Measurements from ENCODE around the gene ELL2. TPM values are rescaled to one million over a fixed set of nuclear protein-coding genes. Genes with fewer than 3 reads are reported as not detected.

Gene ELL2
- total and polyA plus RNA-seq, 2 donors (not counting 1 experiment from before 2014, with no cell fraction given): 68.5 to 121 TPM

DNA sequence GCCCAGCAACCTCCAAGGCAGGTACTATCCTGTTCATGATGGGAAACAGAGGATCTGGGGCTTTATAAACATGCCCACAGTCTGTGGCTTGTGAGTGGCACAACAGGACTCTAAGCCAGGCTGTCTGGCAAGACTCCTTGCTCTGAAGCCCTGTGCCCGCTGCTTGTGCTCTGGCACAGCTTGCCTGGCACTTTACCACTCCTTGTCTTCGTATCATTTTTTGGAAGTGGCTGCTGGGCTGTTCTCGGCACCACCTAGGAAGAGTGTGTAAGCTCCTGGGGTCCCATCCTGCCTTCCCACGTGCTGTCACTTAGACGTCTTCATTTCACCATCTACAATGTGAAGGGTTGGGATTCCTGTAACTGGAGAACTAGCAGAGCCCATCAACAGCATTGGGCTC lies 79.8 kb downstream of the ELL2 start:
- peaks cover 2% of the 10 kb centered on the region for H3K36me3 ChIP-seq (ENCODE audit: control insufficient read depth, insufficient read depth, low read length)
- H3K9ac ChIP-seq (ENCODE audit: insufficient read depth, low read length): no peak overlapping the region
- H3K4me3 ChIP-seq (replicated peaks in 1 of 4; ENCODE audit: control extremely low read depth in 1 of 4, insufficient read depth in 1 of 4, low read depth in 3 of 4, low read length in 4 of 4): no peak overlapping the region
- H3K4me1 ChIP-seq (ENCODE audit: control insufficient read depth, extremely low read depth, insufficient read depth, low read length): peaks cover 4% of the 10 kb centered on the region
- no peaks in the 10 kb centered on the region for H3K9me3 ChIP-seq (ENCODE audit: control insufficient read depth, insufficient read depth, low read depth, low read length)
- no peak overlapping the region for H2AFZ ChIP-seq (ENCODE audit: low read length)
- no peaks in the 10 kb centered on the region for H4K20me1 ChIP-seq (ENCODE audit: control insufficient read depth, extremely low read depth, insufficient read depth, low read length)
- TF ChIP-seq EZH2 (IDR thresholded peaks at IDR 0.05; ENCODE audit: low read length, missing control alignments): no peak
- TF ChIP-seq, protein P1, sequence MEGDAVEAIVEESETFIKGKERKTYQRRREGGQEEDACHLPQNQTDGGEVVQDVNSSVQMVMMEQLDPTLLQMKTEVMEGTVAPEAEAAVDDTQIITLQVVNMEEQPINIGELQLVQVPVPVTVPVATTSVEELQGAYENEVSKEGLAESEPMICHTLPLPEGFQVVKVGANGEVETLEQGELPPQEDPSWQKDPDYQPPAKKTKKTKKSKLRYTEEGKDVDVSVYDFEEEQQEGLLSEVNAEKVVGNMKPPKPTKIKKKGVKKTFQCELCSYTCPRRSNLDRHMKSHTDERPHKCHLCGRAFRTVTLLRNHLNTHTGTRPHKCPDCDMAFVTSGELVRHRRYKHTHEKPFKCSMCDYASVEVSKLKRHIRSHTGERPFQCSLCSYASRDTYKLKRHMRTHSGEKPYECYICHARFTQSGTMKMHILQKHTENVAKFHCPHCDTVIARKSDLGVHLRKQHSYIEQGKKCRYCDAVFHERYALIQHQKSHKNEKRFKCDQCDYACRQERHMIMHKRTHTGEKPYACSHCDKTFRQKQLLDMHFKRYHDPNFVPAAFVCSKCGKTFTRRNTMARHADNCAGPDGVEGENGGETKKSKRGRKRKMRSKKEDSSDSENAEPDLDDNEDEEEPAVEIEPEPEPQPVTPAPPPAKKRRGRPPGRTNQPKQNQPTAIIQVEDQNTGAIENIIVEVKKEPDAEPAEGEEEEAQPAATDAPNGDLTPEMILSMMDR (conservative IDR thresholded peaks at IDR 0.05 in 1 of 2, IDR thresholded peaks at IDR 0.05 in 1 of 2; ENCODE audit: low read depth in 1 of 2, low read length in 2 of 2): no peak
- no peak overlapping the region for H3K4me2 ChIP-seq (ENCODE audit: extremely low read depth, insufficient read depth, low read length)
- no peak for DNase-seq (ENCODE audit: low read depth in 2 of 2)
- H3K27ac ChIP-seq (ENCODE audit: insufficient read depth, low read length): no peak overlapping the region
- H3K79me2 ChIP-seq (ENCODE audit: control insufficient read depth, insufficient read depth, low read length): no peaks in the 10 kb centered on the region
- H3K27me3 ChIP-seq (ENCODE audit: control insufficient read depth, insufficient read depth, low read length): no peaks in the 10 kb centered on the region

- H3K4me3 ChIP-seq (replicated peaks in 1 of 4; ENCODE audit: control extremely low read depth in 1 of 4, insufficient read depth in 1 of 4, low read depth in 3 of 4, low read length in 4 of 4): no peak overlapping the region
- no peaks in the 10 kb centered on the region for H3K79me2 ChIP-seq (ENCODE audit: control insufficient read depth, insufficient read depth, low read length)
- H3K36me3 ChIP-seq (ENCODE audit: control insufficient read depth, insufficient read depth, low read length): peaks cover 2% of the 10 kb centered on the region
- H2AFZ ChIP-seq (ENCODE audit: low read length): no peak overlapping the region
- TF ChIP-seq, protein P1 (conservative IDR thresholded peaks at IDR 0.05 in 1 of 2, IDR thresholded peaks at IDR 0.05 in 1 of 2; ENCODE audit: low read depth in 1 of 2, low read length in 2 of 2): no peak
- TF ChIP-seq EZH2 (IDR thresholded peaks at IDR 0.05; ENCODE audit: low read length, missing control alignments): no peak
- H3K9ac ChIP-seq (ENCODE audit: insufficient read depth, low read length): no peak overlapping the region
- H3K4me2 ChIP-seq (ENCODE audit: extremely low read depth, insufficient read depth, low read length): no peak overlapping the region
- no peaks in the 10 kb centered on the region for H3K27me3 ChIP-seq (ENCODE audit: control insufficient read depth, insufficient read depth, low read length)
- H4K20me1 ChIP-seq (ENCODE audit: control insufficient read depth, extremely low read depth, insufficient read depth, low read length): no peaks in the 10 kb centered on the region
- peaks cover 4% of the 10 kb centered on the region for H3K4me1 ChIP-seq (ENCODE audit: control insufficient read depth, extremely low read depth, insufficient read depth, low read length)
- no peak for DNase-seq (ENCODE audit: low read depth in 2 of 2)
- H3K27ac ChIP-seq (ENCODE audit: insufficient read depth, low read length): no peak overlapping the region
- no peaks in the 10 kb centered on the region for H3K9me3 ChIP-seq (ENCODE audit: control insufficient read depth, insufficient read depth, low read depth, low read length)
These were observed 81.3 kb downstream of the ELL2 start for GRCh38 chr5:95880081-95880926.

DNA sequence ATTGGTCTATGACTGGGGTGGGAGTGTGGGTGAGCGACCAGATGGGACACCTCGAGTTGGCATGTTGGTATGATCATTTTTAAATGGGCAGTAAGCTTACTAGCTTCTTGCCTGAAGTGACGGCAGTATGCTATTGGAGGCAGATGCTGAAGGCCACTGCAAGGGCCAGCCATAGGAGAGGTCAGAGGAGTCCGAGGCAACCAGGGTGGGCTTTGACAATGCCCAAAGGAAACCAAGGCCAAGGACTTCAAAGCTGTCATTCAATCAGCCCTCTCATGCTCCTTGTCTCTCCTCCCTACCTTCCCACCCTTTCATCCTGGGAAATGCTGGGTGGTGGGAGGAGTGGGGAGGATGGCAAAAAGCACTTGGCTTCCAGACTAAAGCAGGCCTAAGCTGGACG lies 82.0 kb downstream of the ELL2 start:
- no peaks in the 10 kb centered on the region for H3K27me3 ChIP-seq (ENCODE audit: control insufficient read depth, insufficient read depth, low read length)
- H3K79me2 ChIP-seq (ENCODE audit: control insufficient read depth, insufficient read depth, low read length): no peaks in the 10 kb centered on the region

More for the DNA sequence above, 82.0 kb downstream of the ELL2 start:
- Histone ChIP-seq H3K9ac (ENCODE audit: insufficient read depth, low read length) (no peak overlapping the region), H2AFZ (ENCODE audit: low read length) (no peak overlapping the region), H4K20me1 (ENCODE audit: control insufficient read depth, extremely low read depth, insufficient read depth, low read length) (no peaks in the 10 kb centered on the region), H3K4me2 (ENCODE audit: extremely low read depth, insufficient read depth, low read length) (no peak overlapping the region), H3K36me3 (ENCODE audit: control insufficient read depth, insufficient read depth, low read length) (no peaks in the 10 kb centered on the region), H3K4me3 (replicated peaks in 1 of 4; ENCODE audit: control extremely low read depth in 1 of 4, insufficient read depth in 1 of 4, low read depth in 3 of 4, low read length in 4 of 4) (no peak overlapping the region), H3K9me3 (ENCODE audit: control insufficient read depth, insufficient read depth, low read depth, low read length) (no peaks in the 10 kb centered on the region), H3K27ac (ENCODE audit: insufficient read depth, low read length) (no peak overlapping the region), H3K4me1 (ENCODE audit: control insufficient read depth, extremely low read depth, insufficient read depth, low read length) (peaks cover 3% of the 10 kb centered on the region)
- no peak for DNase-seq (ENCODE audit: low read depth in 2 of 2)
- TF ChIP-seq EZH2 (IDR thresholded peaks at IDR 0.05; ENCODE audit: low read length, missing control alignments): no peak
- TF ChIP-seq, protein P1 (conservative IDR thresholded peaks at IDR 0.05 in 1 of 2, IDR thresholded peaks at IDR 0.05 in 1 of 2; ENCODE audit: low read depth in 1 of 2, low read length in 2 of 2): no peak

Data from fibroblast of lung (primary cell).